ENCODE results near the gene ACSBG1.

DNA sequence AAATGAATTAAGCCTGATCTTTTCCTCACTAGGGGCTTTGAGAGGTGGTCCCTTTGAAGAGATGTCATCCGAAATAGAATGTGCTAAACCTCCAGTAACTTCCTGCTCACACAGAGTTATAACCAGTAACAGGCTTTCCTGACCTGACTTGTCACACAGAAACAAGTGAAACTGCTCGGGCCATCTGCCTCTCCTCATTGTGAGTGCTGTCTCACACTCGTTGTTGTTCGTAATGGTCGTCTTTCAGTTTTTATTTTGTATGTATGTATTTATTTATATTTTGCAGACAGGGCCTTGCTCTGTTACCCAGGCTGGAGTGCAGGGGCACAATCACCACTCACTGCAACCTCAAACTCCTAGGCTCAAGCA lies 24.0 kb downstream of the ACSBG1 start:
- TF ChIP-seq, protein P1, sequence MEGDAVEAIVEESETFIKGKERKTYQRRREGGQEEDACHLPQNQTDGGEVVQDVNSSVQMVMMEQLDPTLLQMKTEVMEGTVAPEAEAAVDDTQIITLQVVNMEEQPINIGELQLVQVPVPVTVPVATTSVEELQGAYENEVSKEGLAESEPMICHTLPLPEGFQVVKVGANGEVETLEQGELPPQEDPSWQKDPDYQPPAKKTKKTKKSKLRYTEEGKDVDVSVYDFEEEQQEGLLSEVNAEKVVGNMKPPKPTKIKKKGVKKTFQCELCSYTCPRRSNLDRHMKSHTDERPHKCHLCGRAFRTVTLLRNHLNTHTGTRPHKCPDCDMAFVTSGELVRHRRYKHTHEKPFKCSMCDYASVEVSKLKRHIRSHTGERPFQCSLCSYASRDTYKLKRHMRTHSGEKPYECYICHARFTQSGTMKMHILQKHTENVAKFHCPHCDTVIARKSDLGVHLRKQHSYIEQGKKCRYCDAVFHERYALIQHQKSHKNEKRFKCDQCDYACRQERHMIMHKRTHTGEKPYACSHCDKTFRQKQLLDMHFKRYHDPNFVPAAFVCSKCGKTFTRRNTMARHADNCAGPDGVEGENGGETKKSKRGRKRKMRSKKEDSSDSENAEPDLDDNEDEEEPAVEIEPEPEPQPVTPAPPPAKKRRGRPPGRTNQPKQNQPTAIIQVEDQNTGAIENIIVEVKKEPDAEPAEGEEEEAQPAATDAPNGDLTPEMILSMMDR (IDR thresholded peaks at IDR 0.05): no peak
- no peak for TF ChIP-seq POLR2A (IDR thresholded peaks at IDR 0.05)
